Measurements from ENCODE around the gene SYNE3.

The SYNE3 gene

DNA sequence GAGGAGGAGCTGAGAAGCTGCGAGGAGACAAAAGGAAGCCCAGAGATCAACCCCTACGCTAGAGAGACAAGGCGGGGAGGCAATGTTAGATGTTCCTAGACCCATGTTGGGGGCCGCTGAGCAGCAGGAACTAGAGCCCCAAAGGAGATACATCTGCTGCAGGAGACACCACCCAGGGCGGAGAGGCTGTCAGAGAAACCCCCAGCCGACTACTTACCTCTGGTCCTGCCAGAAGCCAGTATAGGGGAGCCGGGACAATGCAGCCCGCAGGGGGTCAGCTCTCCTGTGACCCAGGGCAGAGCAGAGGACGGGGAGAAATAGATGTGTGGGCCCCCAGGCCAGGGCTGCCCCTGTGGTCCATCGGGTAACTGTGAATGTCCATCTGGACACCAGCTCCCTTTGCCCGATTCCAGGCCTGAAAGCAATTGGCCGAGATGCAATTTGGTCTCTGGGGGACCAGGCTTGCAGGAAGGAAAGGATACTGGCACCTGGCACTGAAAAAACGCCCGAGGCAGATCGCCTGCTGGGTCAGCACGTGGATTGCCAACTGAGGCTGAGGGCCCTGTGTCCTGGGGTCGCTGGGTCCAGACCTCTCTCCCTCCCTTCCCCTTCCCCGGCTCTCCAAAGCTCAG, 34.9 kb downstream of the SYNE3 start:
- Histone ChIP-seq H3K4me3 (ENCODE audit: insufficient read depth, low read depth, low read length) (no peak overlapping the region), H3K27ac (ENCODE audit: insufficient read depth, low read depth, low read length, poor library complexity, severe bottlenecking) (no peak overlapping the region), H3K9me3 (ENCODE audit: control insufficient read depth, low read length) (no peaks in the 10 kb centered on the region), H3K27me3 (ENCODE audit: control insufficient read depth, insufficient read depth, low read length, poor library complexity, severe bottlenecking) (no peaks in the 10 kb centered on the region), H3K4me1 (ENCODE audit: control insufficient read depth, insufficient read depth, low read length) (peaks cover 4% of the 10 kb centered on the region), H3K36me3 (ENCODE audit: control insufficient read depth, insufficient read depth, low read length) (no peaks in the 10 kb centered on the region)
- 83 to 86% methylated on average over 18 of the region's 18 CpGs for WGBS, 2 experiments

- Histone ChIP-seq H3K4me3 (ENCODE audit: insufficient read depth, low read depth, low read length) (no peak overlapping the region), H3K9me3 (ENCODE audit: control insufficient read depth, low read length) (no peaks in the 10 kb centered on the region), H3K4me1 (ENCODE audit: control insufficient read depth, insufficient read depth, low read length) (peaks cover 4% of the 10 kb centered on the region), H3K36me3 (ENCODE audit: control insufficient read depth, insufficient read depth, low read length) (no peaks in the 10 kb centered on the region), H3K27ac (ENCODE audit: insufficient read depth, low read depth, low read length, poor library complexity, severe bottlenecking) (no peak overlapping the region), H3K27me3 (ENCODE audit: control insufficient read depth, insufficient read depth, low read length, poor library complexity, severe bottlenecking) (no peaks in the 10 kb centered on the region)
- WGBS, 2 experiments = 76 to 79% methylated on average over 9 of the region's 9 CpGs
These were observed 35.6 kb downstream of the SYNE3 start for GRCh38 chr14:95480887-95481226.

GRCh38 chr14:95480109-95480886, 36.2 kb downstream of the SYNE3 start:
- no peaks in the 10 kb centered on the region for H3K36me3 ChIP-seq (ENCODE audit: control insufficient read depth, insufficient read depth, low read length)
- H3K9me3 ChIP-seq (ENCODE audit: control insufficient read depth, low read length) = no peaks in the 10 kb centered on the region
- H3K4me3 ChIP-seq (ENCODE audit: insufficient read depth, low read depth, low read length) = no peak overlapping the region
- WGBS, 2 experiments = 83 to 85% methylated on average over 11 of the region's 11 CpGs
- H3K4me1 ChIP-seq (ENCODE audit: control insufficient read depth, insufficient read depth, low read length) = peaks cover 4% of the 10 kb centered on the region
- no peaks in the 10 kb centered on the region for H3K27me3 ChIP-seq (ENCODE audit: control insufficient read depth, insufficient read depth, low read length, poor library complexity, severe bottlenecking)
- H3K27ac ChIP-seq (ENCODE audit: insufficient read depth, low read depth, low read length, poor library complexity, severe bottlenecking) = no peak overlapping the region

- no peak overlapping the region for H3K27ac ChIP-seq (ENCODE audit: insufficient read depth, low read depth, low read length, poor library complexity, severe bottlenecking)
- 92 to 94% methylated on average over 4 of the region's 4 CpGs for WGBS, 2 experiments
- H3K9me3 ChIP-seq (ENCODE audit: control insufficient read depth, low read length) = no peaks in the 10 kb centered on the region
- no peak overlapping the region for H3K4me3 ChIP-seq (ENCODE audit: insufficient read depth, low read depth, low read length)
- peaks cover 4% of the 10 kb centered on the region for H3K4me1 ChIP-seq (ENCODE audit: control insufficient read depth, insufficient read depth, low read length)
- H3K36me3 ChIP-seq (ENCODE audit: control insufficient read depth, insufficient read depth, low read length) = no peaks in the 10 kb centered on the region
- H3K27me3 ChIP-seq (ENCODE audit: control insufficient read depth, insufficient read depth, low read length, poor library complexity, severe bottlenecking) = no peaks in the 10 kb centered on the region
These were observed 37.0 kb downstream of the SYNE3 start for GRCh38 chr14:95479494-95479893.

DNA sequence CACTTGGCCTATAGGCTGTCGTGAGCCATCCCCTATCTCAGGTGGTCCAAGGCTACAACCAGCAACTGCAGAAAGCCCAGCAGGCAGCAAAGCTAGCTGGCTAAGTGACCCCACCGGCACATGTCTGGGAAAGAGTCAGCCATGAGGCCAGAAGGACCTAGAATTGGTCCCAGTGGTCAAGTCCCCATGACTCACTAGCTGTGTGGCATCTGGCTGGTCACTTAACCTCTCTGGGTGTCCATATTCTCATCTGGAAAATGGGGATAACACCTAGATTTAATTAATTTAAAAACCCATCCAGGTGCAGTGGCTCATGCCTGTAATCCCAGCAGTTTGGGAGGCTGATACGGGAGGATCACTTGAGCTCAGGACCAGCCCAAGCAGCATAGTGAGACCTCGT, 37.6 kb downstream of the SYNE3 start:
- Histone ChIP-seq H3K36me3 (ENCODE audit: control insufficient read depth, insufficient read depth, low read length) (no peaks in the 10 kb centered on the region), H3K4me3 (ENCODE audit: insufficient read depth, low read depth, low read length) (no peak overlapping the region), H3K27me3 (ENCODE audit: control insufficient read depth, insufficient read depth, low read length, poor library complexity, severe bottlenecking) (no peaks in the 10 kb centered on the region), H3K4me1 (ENCODE audit: control insufficient read depth, insufficient read depth, low read length) (peaks cover 4% of the 10 kb centered on the region), H3K27ac (ENCODE audit: insufficient read depth, low read depth, low read length, poor library complexity, severe bottlenecking) (no peak overlapping the region), H3K9me3 (ENCODE audit: control insufficient read depth, low read length) (no peaks in the 10 kb centered on the region)
- 90 to 97% methylated on average over 4 of the region's 4 CpGs for WGBS, 2 experiments

DNA sequence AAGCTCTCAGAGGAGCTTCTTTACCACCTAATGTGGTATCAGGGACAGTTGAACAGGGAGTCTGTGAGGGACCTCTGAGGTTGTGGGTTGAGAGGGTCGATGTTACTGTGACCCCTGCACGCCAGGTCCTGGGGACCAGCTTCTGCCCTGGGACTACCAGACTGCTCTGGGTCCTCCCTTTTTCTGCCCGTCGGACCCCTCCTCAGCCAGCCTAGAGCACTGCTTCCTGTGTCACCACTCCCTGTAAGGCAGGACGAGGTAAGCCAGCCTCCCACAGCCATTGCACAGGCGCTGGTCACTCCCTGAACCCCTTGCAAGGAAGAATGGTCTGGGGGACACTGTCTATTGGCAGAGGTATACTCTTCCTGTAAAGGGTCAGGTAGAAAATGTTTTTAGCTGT, 38.1 kb downstream of the SYNE3 start:
- H3K27me3 ChIP-seq (ENCODE audit: control insufficient read depth, insufficient read depth, low read length, poor library complexity, severe bottlenecking) = no peaks in the 10 kb centered on the region
- H3K27ac ChIP-seq (ENCODE audit: insufficient read depth, low read depth, low read length, poor library complexity, severe bottlenecking) = no peak overlapping the region
- 90 to 91% methylated on average over 6 of the region's 6 CpGs for WGBS, 2 experiments
- H3K9me3 ChIP-seq (ENCODE audit: control insufficient read depth, low read length) = no peaks in the 10 kb centered on the region
- H3K4me1 ChIP-seq (ENCODE audit: control insufficient read depth, insufficient read depth, low read length) = peaks cover 4% of the 10 kb centered on the region
- H3K36me3 ChIP-seq (ENCODE audit: control insufficient read depth, insufficient read depth, low read length) = no peaks in the 10 kb centered on the region
- H3K4me3 ChIP-seq (ENCODE audit: insufficient read depth, low read depth, low read length) = no peak overlapping the region

GRCh38 chr14:95477411-95478269, 38.8 kb downstream of the SYNE3 start:
- no peaks in the 10 kb centered on the region for H3K9me3 ChIP-seq (ENCODE audit: control insufficient read depth, low read length)
- 81 to 84% methylated on average over 17 of the region's 17 CpGs for WGBS, 2 experiments
- no peak overlapping the region for H3K4me3 ChIP-seq (ENCODE audit: insufficient read depth, low read depth, low read length)
- no peaks in the 10 kb centered on the region for H3K36me3 ChIP-seq (ENCODE audit: control insufficient read depth, insufficient read depth, low read length)
- H3K27ac ChIP-seq (ENCODE audit: insufficient read depth, low read depth, low read length, poor library complexity, severe bottlenecking) = no peak overlapping the region
- H3K27me3 ChIP-seq (ENCODE audit: control insufficient read depth, insufficient read depth, low read length, poor library complexity, severe bottlenecking) = no peaks in the 10 kb centered on the region
- peaks cover 4% of the 10 kb centered on the region for H3K4me1 ChIP-seq (ENCODE audit: control insufficient read depth, insufficient read depth, low read length)

DNA sequence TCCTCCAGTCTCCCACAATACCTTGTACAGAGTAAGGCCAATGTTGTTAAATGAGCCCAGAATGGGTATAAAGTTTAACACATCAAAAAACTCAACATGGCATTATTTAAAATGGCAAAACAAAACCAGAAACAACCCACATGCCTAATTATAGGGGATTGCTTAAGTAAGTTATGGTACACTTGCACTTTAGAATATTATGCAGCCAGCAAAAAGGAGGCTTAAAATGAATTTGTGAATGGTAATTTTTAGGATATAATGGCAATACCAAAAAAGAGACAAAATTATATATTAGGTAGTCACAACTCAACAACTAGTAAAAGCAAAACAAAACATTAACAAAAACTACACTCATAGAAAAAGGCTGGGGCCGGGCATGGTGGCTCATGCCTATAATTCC, 39.7 kb downstream of the SYNE3 start:
- WGBS, 2 experiments = 88 to 94% methylated on average over 1 of the region's 1 CpG
- no peaks in the 10 kb centered on the region for H3K27me3 ChIP-seq (ENCODE audit: control insufficient read depth, insufficient read depth, low read length, poor library complexity, severe bottlenecking)
- no peaks in the 10 kb centered on the region for H3K9me3 ChIP-seq (ENCODE audit: control insufficient read depth, low read length)
- H3K27ac ChIP-seq (ENCODE audit: insufficient read depth, low read depth, low read length, poor library complexity, severe bottlenecking) = no peak overlapping the region
- H3K4me3 ChIP-seq (ENCODE audit: insufficient read depth, low read depth, low read length) = no peak overlapping the region
- H3K36me3 ChIP-seq (ENCODE audit: control insufficient read depth, insufficient read depth, low read length) = no peaks in the 10 kb centered on the region
- H3K4me1 ChIP-seq (ENCODE audit: control insufficient read depth, insufficient read depth, low read length) = peaks cover 4% of the 10 kb centered on the region

DNA sequence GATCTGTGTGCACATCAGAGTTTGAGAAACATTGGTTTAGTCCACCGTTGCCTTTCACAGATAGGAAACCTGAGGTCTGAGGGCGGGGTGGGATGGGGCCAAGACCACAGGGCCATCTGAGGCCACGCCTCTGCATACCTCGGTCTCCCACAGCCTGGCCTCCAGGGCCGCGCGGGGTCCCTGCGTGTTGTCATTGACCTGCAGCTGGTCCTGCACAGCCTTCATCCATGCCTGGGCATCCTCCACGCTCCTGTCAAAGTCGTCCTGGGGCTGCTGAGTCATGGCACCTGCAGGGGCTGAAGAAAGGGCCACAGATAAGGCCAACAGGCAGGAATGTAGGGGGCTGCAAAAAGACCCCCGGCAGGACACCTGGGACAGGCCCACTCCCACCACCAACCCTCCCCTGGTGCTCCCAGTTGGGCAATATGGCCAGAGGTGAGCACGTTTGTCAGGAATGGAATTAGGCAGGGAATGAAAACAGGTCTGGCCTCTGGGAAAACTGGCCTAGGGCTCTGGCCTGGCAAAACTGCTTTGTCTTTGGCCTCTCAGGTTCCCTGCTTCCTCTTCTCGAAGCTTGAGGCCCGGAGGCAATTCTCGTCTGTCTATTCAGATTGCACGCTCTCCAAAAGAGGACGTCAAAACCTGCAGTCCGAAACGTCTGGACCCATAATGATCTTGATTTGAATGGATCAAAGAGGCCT, 40.8 kb downstream of the SYNE3 start:
- H3K4me3 ChIP-seq (ENCODE audit: insufficient read depth, low read depth, low read length) = no peak overlapping the region
- 87 to 89% methylated on average over 19 of the region's 19 CpGs for WGBS, 2 experiments
- no peaks in the 10 kb centered on the region for H3K27me3 ChIP-seq (ENCODE audit: control insufficient read depth, insufficient read depth, low read length, poor library complexity, severe bottlenecking)
- H3K9me3 ChIP-seq (ENCODE audit: control insufficient read depth, low read length) = no peaks in the 10 kb centered on the region
- H3K27ac ChIP-seq (ENCODE audit: insufficient read depth, low read depth, low read length, poor library complexity, severe bottlenecking) = no peak overlapping the region
- no peaks in the 10 kb centered on the region for H3K36me3 ChIP-seq (ENCODE audit: control insufficient read depth, insufficient read depth, low read length)
- H3K4me1 ChIP-seq (ENCODE audit: control insufficient read depth, insufficient read depth, low read length) = no peaks in the 10 kb centered on the region

GRCh38 chr14:95474941-95475340, 41.5 kb downstream of the SYNE3 start:
- no peaks in the 10 kb centered on the region for H3K4me1 ChIP-seq (ENCODE audit: control insufficient read depth, insufficient read depth, low read length)

More at GRCh38 chr14:95474941-95475340, 41.5 kb downstream of the SYNE3 start:
- Histone ChIP-seq H3K27me3 (ENCODE audit: control insufficient read depth, insufficient read depth, low read length, poor library complexity, severe bottlenecking) (no peaks in the 10 kb centered on the region), H3K4me3 (ENCODE audit: insufficient read depth, low read depth, low read length) (no peak overlapping the region), H3K9me3 (ENCODE audit: control insufficient read depth, low read length) (no peaks in the 10 kb centered on the region), H3K36me3 (ENCODE audit: control insufficient read depth, insufficient read depth, low read length) (no peaks in the 10 kb centered on the region), H3K27ac (ENCODE audit: insufficient read depth, low read depth, low read length, poor library complexity, severe bottlenecking) (no peak overlapping the region)
- 95% methylated on average over 6 of the region's 6 CpGs for WGBS, 2 experiments
